Urinary bladder (tissue), 4 donors: ENCODE results near the gene PPIA. TPM values are rescaled to one million over a fixed set of nuclear protein-coding genes. Genes with fewer than 3 reads are reported as not detected.
A peak's percentile ranks its signal among the peaks of the same experiment; 100 is the strongest.
"Not testable (repeated sequence)": the region's sequence is repeated elsewhere in the genome, so short reads cannot be mapped to it uniquely, and the experiment has no call there.

Experiments used
- DNase-seq: peaks from one replicate; pipeline ENCODE4 v3.0.0-alpha.2; 2015; ENCODE audit errors: extremely low spot score
- H3K27ac ChIP-seq: one replicate; pipeline ENCODE4 v1.5.1; 2013; ENCODE audit warnings: low read depth, mild to moderate bottlenecking, moderate library complexity
- H3K36me3 ChIP-seq: one replicate; pipeline ENCODE4 v1.6.1; 2013; ENCODE audit warnings: mild to moderate bottlenecking, moderate library complexity; ENCODE audit not compliant: insufficient read depth
- H3K4me1 ChIP-seq: one replicate; pipeline ENCODE4 v1.6.1; 2013; ENCODE audit warnings: mild to moderate bottlenecking, moderate library complexity; ENCODE audit not compliant: insufficient read depth
- H3K4me3 ChIP-seq: one replicate; pipeline ENCODE4 v1.5.1; 2013; ENCODE audit warnings: low read depth, low read length
- WGBS: extraction: QIAGEN DNeasy Blood & Tissue Kit; methylation state at CpG from one replicate; pipeline ENCODE4 v1.1.7; 2013; 5-methylcytosine and 5-hydroxymethylcytosine counted together
- polyA plus RNA-seq: library from polyadenylated mRNA; stranded (reverse); fragments of 200-250 nt; gene quantifications from one replicate; pipeline ENCODE4 v1.2.3, GENCODE V29; 2013
- total RNA-seq: library from RNA; depleted of rRNA; stranded (reverse); fragments of >200 nt; gene quantifications from one replicate; pipeline ENCODE4 v1.2.3, GENCODE V29; 2014
- donor health status: healthy with polysubstance abuse.
- donor health status: healthy.

PPIA gene
- total and polyA plus RNA-seq, 2 donors = 1,408 to 1,866 TPM

DNA sequence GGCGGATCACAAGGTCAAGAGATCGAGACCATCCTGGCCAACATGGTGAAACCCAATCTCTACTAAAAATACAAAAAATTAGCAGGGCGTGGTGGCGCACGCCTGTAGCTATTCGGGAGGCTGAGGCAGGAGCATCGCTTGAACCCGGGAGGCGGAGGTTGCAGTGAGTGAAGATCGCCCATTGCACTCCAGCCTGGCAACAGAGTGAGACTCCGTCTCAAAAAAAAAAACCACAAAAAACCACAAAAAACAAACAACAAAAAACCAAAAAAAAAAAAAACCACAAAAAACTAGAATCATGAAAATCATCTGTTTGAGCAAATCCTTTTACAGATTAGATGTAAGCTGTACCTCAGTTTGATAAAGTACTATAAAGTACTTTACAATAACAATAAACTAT, 49.9 kb downstream of the PPIA start:
- H3K4me3 ChIP-seq, H3K4me1 ChIP-seq, DNase-seq, H3K36me3 ChIP-seq, H3K27ac ChIP-seq: not testable (repeated sequence)
- WGBS = 56% methylated on average over 11 of the region's 11 CpGs

- no peak for DNase-seq
- peak overlapping the region; percentile 98 for H3K27ac ChIP-seq
- H3K4me1 ChIP-seq = no peaks in the 10 kb centered on the region
- H3K36me3 ChIP-seq = no peaks in the 10 kb centered on the region
- peak overlapping the region; percentile 76 for H3K4me3 ChIP-seq
- under 1% methylated on average over 12 of the region's 12 CpGs for WGBS
These were observed 50.5 kb downstream of the PPIA start for GRCh38 chr7:44846816-44847508.

- Histone ChIP-seq H3K4me3 (peak overlapping the region; percentile 76), H3K27ac (peak overlapping the region; percentile 98), H3K36me3 (no peaks in the 10 kb centered on the region), H3K4me1 (no peaks in the 10 kb centered on the region)
- under 1% methylated on average over 36 of the region's 36 CpGs for WGBS
- peak; percentile 72 for DNase-seq
These were observed 51.0 kb downstream of the PPIA start for GRCh38 chr7:44847509-44847919.

GRCh38 chr7:44847920-44848634, 51.6 kb downstream of the PPIA start, which contains the start of gene H2AZ2:
Gene H2AZ2, minus strand, starts transcription at chr7:44848087. Its CDS starts 116 bp downstream, at chr7:44847971.
- DNase-seq = peak; percentile 99
- Histone ChIP-seq H3K36me3 (no peaks in the 10 kb centered on the region), H3K4me1 (no peaks in the 10 kb centered on the region), H3K27ac (peak within 1 kb of the TSS; percentile 98), H3K4me3 (peak within 1 kb of the TSS; percentile 76)
- under 1% methylated on average over 70 of the region's 70 CpGs for WGBS

DNA sequence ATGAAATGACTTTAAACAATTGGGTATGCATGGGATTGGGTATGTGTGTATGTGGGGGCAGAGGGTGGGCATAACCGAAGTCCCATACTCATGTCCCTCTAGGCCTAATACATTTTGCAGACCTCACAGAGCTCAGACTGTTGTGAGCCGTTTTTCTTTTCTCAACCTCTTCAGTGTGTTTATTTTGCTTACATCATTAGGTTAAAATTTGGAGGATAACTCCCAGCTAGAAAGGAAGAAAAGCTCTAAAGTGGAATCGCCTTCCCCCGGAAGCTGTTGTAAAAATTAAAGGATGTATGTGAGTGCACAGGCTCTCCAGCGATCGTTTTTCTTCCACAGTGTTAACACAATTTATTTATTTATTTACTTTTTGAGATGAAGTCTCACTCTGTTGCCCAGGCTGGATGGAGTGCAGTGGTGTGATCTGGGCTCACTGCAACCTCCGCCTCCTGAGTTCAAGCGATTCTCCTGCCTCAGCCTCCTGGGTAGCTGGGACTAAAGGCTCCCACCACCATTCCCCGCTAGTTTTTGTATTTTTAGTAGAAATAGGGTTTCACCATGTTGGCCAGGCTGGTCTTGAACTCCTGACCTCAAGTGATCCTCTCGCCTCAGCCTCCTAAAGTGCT, 52.9 kb downstream of the PPIA start:
- Histone ChIP-seq H3K4me1 (no peaks in the 10 kb centered on the region), H3K36me3 (no peaks in the 10 kb centered on the region), H3K27ac (no peak overlapping the region), H3K4me3 (no peak overlapping the region)
- DNase-seq = no peak
- WGBS = 67% methylated on average over 10 of the region's 10 CpGs

- Histone ChIP-seq H3K36me3 (no peaks in the 10 kb centered on the region), H3K27ac (no peak overlapping the region), H3K4me3 (no peak overlapping the region), H3K4me1 (no peaks in the 10 kb centered on the region)
- no peak for DNase-seq
- 82% methylated on average over 5 of the region's 5 CpGs for WGBS
These were observed 53.5 kb downstream of the PPIA start for GRCh38 chr7:44849885-44850544.

DNA sequence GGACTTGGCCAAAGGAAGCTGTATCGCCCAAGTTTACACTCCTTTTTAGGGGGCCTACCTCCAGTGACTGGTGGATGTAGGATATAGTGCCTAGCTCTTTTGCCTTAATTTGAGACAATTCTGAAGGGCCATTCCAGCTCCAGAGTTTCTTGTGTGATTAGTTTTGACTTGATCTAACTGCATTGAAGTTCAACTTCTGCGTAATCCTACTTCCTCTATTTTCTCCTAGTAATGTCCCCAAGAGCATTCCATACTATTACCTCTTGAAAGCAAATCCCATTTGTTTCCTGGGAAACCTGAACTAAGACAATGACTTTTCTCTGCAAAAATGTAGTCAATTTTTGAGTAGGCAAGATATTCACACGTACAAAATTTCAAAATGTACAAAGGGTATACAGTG, 56.1 kb downstream of the PPIA start:
- 86% methylated on average over 3 of the region's 3 CpGs for WGBS
- no peak for DNase-seq
- Histone ChIP-seq H3K4me3 (no peak overlapping the region), H3K4me1 (no peaks in the 10 kb centered on the region), H3K36me3 (no peaks in the 10 kb centered on the region), H3K27ac (no peak overlapping the region)

Other genes starting within 250 kb of the PPIA start
- 34.7 TPM for gene DDX56, start 222.8 kb upstream of the PPIA start, total RNA-seq
- gene DDX56, start 222.8 kb upstream of the PPIA start, polyA plus RNA-seq = 44.6 TPM
- gene TMED4, start 214.4 kb upstream of the PPIA start, total RNA-seq = 92.6 TPM
- gene TMED4, start 214.4 kb upstream of the PPIA start, polyA plus RNA-seq = 70.3 TPM
- gene OGDH, start 190.1 kb upstream of the PPIA start, total RNA-seq = 43.1 TPM
- 83.5 TPM for gene OGDH, start 190.1 kb upstream of the PPIA start, polyA plus RNA-seq
- 13.3 TPM for gene ZMIZ2, start 47.8 kb upstream of the PPIA start, total RNA-seq
- gene ZMIZ2, start 47.8 kb upstream of the PPIA start, polyA plus RNA-seq = 36.7 TPM
- gene H2AZ2, start 51.4 kb downstream of the PPIA start, total RNA-seq = 173 TPM
- 127 TPM for gene H2AZ2, start 51.4 kb downstream of the PPIA start, polyA plus RNA-seq
- gene PURB, start 88.8 kb downstream of the PPIA start, total RNA-seq = 54.9 TPM
- 13.3 TPM for gene PURB, start 88.8 kb downstream of the PPIA start, polyA plus RNA-seq
- gene MYO1G, start 182.3 kb downstream of the PPIA start, total RNA-seq = 1.8 TPM
- gene MYO1G, start 182.3 kb downstream of the PPIA start, polyA plus RNA-seq = 3.6 TPM
- 19.5 TPM for gene CCM2, start 203.5 kb downstream of the PPIA start, total RNA-seq
- 42.0 TPM for gene CCM2, start 203.5 kb downstream of the PPIA start, polyA plus RNA-seq